ENCODE data around the gene ARAP1. TPM values are rescaled to one million over a fixed set of nuclear protein-coding genes. Genes with fewer than 3 reads are reported as not detected.

ARAP1 gene
- total and polyA plus RNA-seq, 3 experiments from 2014 or later: 39.8 to 64.0 (median 61.2) TPM

- Mint-ChIP-seq H3K27ac (peak overlapping the region in 5 of 8 donors; percentile 47 to 84 (median 62)), H3K4me1 (peaks cover 17 to 23% (median 20%) of the 10 kb centered on the region in 3 donors), H3K36me3 (peaks cover 0 to 24% (median 10%) of the 10 kb centered on the region in 3 donors), H3K4me3 (peak overlapping the region in 3 of 7 donors; percentile 6 to 71 (median 55)), H3K27me3 (no peaks in the 10 kb centered on the region), H3K9me3 (no peaks in the 10 kb centered on the region)
- no peaks in the 10 kb centered on the region for H3K27me3 ChIP-seq (ENCODE audit: insufficient read depth, low read length, poor library complexity, severe bottlenecking)
- CTCF ChIA-PET: no interaction called here
- H3K4me1 ChIP-seq (ENCODE audit: insufficient read depth, low read length): peaks cover 23% of the 10 kb centered on the region
- no peaks in the 10 kb centered on the region for H3K9me3 ChIP-seq (ENCODE audit: low read length)
- POLR2A ChIA-PET: interaction anchor here (0.7 kb wide), 1 partner anchor 24 kb away, joined by 3 read pairs; no protein-coding TSS in a partner anchor
- no peaks in the 10 kb centered on the region for H3K36me3 ChIP-seq (ENCODE audit: insufficient read depth, low read length)
- no peak overlapping the region for H3K4me3 ChIP-seq (ENCODE audit: low read length)
- no peak overlapping the region for H3K27ac ChIP-seq (ENCODE audit: low read depth, low read length)
- DNase-seq: no peak
Observed at GRCh38 chr11:72755713-72756285, 3.6 kb upstream of the ARAP1 start.

GRCh38 chr11:72754544-72755155 lies 2.4 kb upstream of the ARAP1 start:
- CTCF ChIA-PET: no interaction called here

GRCh38 chr11:72754149-72754543 lies 1.9 kb upstream of the ARAP1 start:
- H3K27me3 ChIP-seq (ENCODE audit: insufficient read depth, low read length, poor library complexity, severe bottlenecking): no peaks in the 10 kb centered on the region
- no peak overlapping the region for H3K27ac ChIP-seq (ENCODE audit: low read depth, low read length)
- no peak for DNase-seq
- ChIA-PET POLR2A (no interaction called here), CTCF (no interaction called here)
- Mint-ChIP-seq H3K36me3 (peaks cover 0 to 23% (median 10%) of the 10 kb centered on the region in 3 donors), H3K4me3 (peak overlapping the region in 1 of 7 donors; percentile 22), H3K27me3 (no peaks in the 10 kb centered on the region), H3K9me3 (no peaks in the 10 kb centered on the region), H3K27ac (peak overlapping the region in 2 of 8 donors; percentile 51 to 78), H3K4me1 (peaks cover 31 to 38% (median 33%) of the 10 kb centered on the region in 3 donors)
- H3K4me1 ChIP-seq (ENCODE audit: insufficient read depth, low read length): peaks cover 34% of the 10 kb centered on the region
- no peaks in the 10 kb centered on the region for H3K9me3 ChIP-seq (ENCODE audit: low read length)
- no peaks in the 10 kb centered on the region for H3K36me3 ChIP-seq (ENCODE audit: insufficient read depth, low read length)
- no peak overlapping the region for H3K4me3 ChIP-seq (ENCODE audit: low read length)

More at GRCh38 chr11:72754544-72755155, 2.4 kb upstream of the ARAP1 start:
- no peaks in the 10 kb centered on the region for H3K27me3 ChIP-seq (ENCODE audit: insufficient read depth, low read length, poor library complexity, severe bottlenecking)
- no peak for DNase-seq
- no peaks in the 10 kb centered on the region for H3K9me3 ChIP-seq (ENCODE audit: low read length)
- peaks cover 34% of the 10 kb centered on the region for H3K4me1 ChIP-seq (ENCODE audit: insufficient read depth, low read length)
- no peaks in the 10 kb centered on the region for H3K36me3 ChIP-seq (ENCODE audit: insufficient read depth, low read length)
- Mint-ChIP-seq H3K4me3 (peak overlapping the region in 1 of 7 donors; percentile 71), H3K4me1 (peaks cover 28 to 34% (median 28%) of the 10 kb centered on the region in 3 donors), H3K36me3 (peaks cover 0 to 24% (median 10%) of the 10 kb centered on the region in 3 donors), H3K27me3 (no peaks in the 10 kb centered on the region), H3K27ac (peak overlapping the region in 2 of 8 donors; percentile 51 to 78), H3K9me3 (no peaks in the 10 kb centered on the region)
- H3K27ac ChIP-seq (ENCODE audit: low read depth, low read length): no peak overlapping the region
- POLR2A ChIA-PET: no interaction called here
- H3K4me3 ChIP-seq (ENCODE audit: low read length): no peak overlapping the region

- H3K27ac Mint-ChIP-seq: peak overlapping the region in 7 of 8 donors; percentile 1 to 99 (median 92)
- H3K9me3 Mint-ChIP-seq: no peaks in the 10 kb centered on the region
- H3K4me3 ChIP-seq (ENCODE audit: low read length): peak overlapping the region; percentile 93
- H3K27me3 ChIP-seq (ENCODE audit: insufficient read depth, low read length, poor library complexity, severe bottlenecking): no peaks in the 10 kb centered on the region
- ChIA-PET CTCF (interaction anchor here (1.6 kb wide), 1 partner anchor 28 kb away, joined by 3 read pairs; no protein-coding TSS in a partner anchor), POLR2A (no interaction called here)
- H3K4me1 ChIP-seq (ENCODE audit: insufficient read depth, low read length): peaks cover 38% of the 10 kb centered on the region
- no peak overlapping the region for H3K27ac ChIP-seq (ENCODE audit: low read depth, low read length)
- peak overlapping the region; percentile 85 to 98 (median 95) for H3K4me3 Mint-ChIP-seq
- H3K9me3 ChIP-seq (ENCODE audit: low read length): no peaks in the 10 kb centered on the region
- no peaks in the 10 kb centered on the region for H3K27me3 Mint-ChIP-seq
- DNase-seq: peak in 1 of 5 donors; percentile 42
- no peaks in the 10 kb centered on the region for H3K36me3 ChIP-seq (ENCODE audit: insufficient read depth, low read length)
- H3K36me3 Mint-ChIP-seq: peaks cover 0 to 25% (median 7%) of the 10 kb centered on the region in 3 donors
- H3K4me1 Mint-ChIP-seq: peaks cover 36 to 44% (median 39%) of the 10 kb centered on the region in 3 donors
Observed at GRCh38 chr11:72753341-72754148, 1.3 kb upstream of the ARAP1 start.

- Mint-ChIP-seq H3K4me1 (peaks cover 45 to 63% (median 52%) of the 10 kb centered on the region in 3 donors), H3K36me3 (peaks cover 0 to 16% (median under 1%) of the 10 kb centered on the region in 3 donors), H3K27me3 (no peaks in the 10 kb centered on the region), H3K4me3 (peak overlapping the region; percentile 85 to 98 (median 95)), H3K9me3 (no peaks in the 10 kb centered on the region), H3K27ac (peak overlapping the region; percentile 81 to 99 (median 94))
- Histone ChIP-seq H3K36me3 (ENCODE audit: insufficient read depth, low read length) (no peaks in the 10 kb centered on the region), H3K4me1 (ENCODE audit: insufficient read depth, low read length) (peaks cover 46% of the 10 kb centered on the region), H3K27me3 (ENCODE audit: insufficient read depth, low read length, poor library complexity, severe bottlenecking) (no peaks in the 10 kb centered on the region), H3K9me3 (ENCODE audit: low read length) (no peaks in the 10 kb centered on the region), H3K27ac (ENCODE audit: low read depth, low read length) (peak overlapping the region; percentile 80), H3K4me3 (ENCODE audit: low read length) (peak overlapping the region; percentile 93)
- CTCF ChIA-PET: interaction anchor here (1.0 kb wide), 1 partner anchor 17 kb away, joined by 3 read pairs; no protein-coding TSS in a partner anchor
- peak in 1 of 5 donors; percentile 46 for DNase-seq
- POLR2A ChIA-PET: no interaction called here
Observed at GRCh38 chr11:72751116-72752087, 806 bp downstream of the ARAP1 start.

- Histone ChIP-seq H3K36me3 (ENCODE audit: insufficient read depth, low read length) (no peaks in the 10 kb centered on the region), H3K4me3 (ENCODE audit: low read length) (peak overlapping the region; percentile 93), H3K27ac (ENCODE audit: low read depth, low read length) (no peak overlapping the region), H3K27me3 (ENCODE audit: insufficient read depth, low read length, poor library complexity, severe bottlenecking) (no peaks in the 10 kb centered on the region), H3K9me3 (ENCODE audit: low read length) (no peaks in the 10 kb centered on the region), H3K4me1 (ENCODE audit: insufficient read depth, low read length) (peaks cover 46% of the 10 kb centered on the region)
- no peaks in the 10 kb centered on the region for H3K9me3 Mint-ChIP-seq
- ChIA-PET POLR2A (no interaction called here), CTCF (interaction anchor here (1.0 kb wide), 1 partner anchor 16 kb away, joined by 3 read pairs; no protein-coding TSS in a partner anchor)
- DNase-seq: no peak
- peak overlapping the region; percentile 85 to 98 (median 95) for H3K4me3 Mint-ChIP-seq
- H3K36me3 Mint-ChIP-seq: peaks cover 0 to 14% (median 0%) of the 10 kb centered on the region in 3 donors
- H3K4me1 Mint-ChIP-seq: peaks cover 45 to 69% (median 52%) of the 10 kb centered on the region in 3 donors
- peak overlapping the region; percentile 81 to 99 (median 94) for H3K27ac Mint-ChIP-seq
- H3K27me3 Mint-ChIP-seq: no peaks in the 10 kb centered on the region
Observed at GRCh38 chr11:72750556-72751115, 1.6 kb downstream of the ARAP1 start.

GRCh38 chr11:72750086-72750485 lies 2.1 kb downstream of the ARAP1 start:
- DNase-seq: no peak
- H3K36me3 ChIP-seq (ENCODE audit: insufficient read depth, low read length): no peaks in the 10 kb centered on the region
- H3K27me3 ChIP-seq (ENCODE audit: insufficient read depth, low read length, poor library complexity, severe bottlenecking): no peaks in the 10 kb centered on the region
- Mint-ChIP-seq H3K4me1 (peaks cover 45 to 70% (median 52%) of the 10 kb centered on the region in 3 donors), H3K4me3 (peak overlapping the region in 3 of 7 donors; percentile 22 to 98 (median 95)), H3K9me3 (no peaks in the 10 kb centered on the region), H3K36me3 (peaks cover 0 to 14% (median 0%) of the 10 kb centered on the region in 3 donors), H3K27me3 (no peaks in the 10 kb centered on the region), H3K27ac (peak overlapping the region in 5 of 8 donors; percentile 83 to 99 (median 93))
- H3K4me1 ChIP-seq (ENCODE audit: insufficient read depth, low read length): peaks cover 46% of the 10 kb centered on the region
- ChIA-PET CTCF (no interaction called here), POLR2A (interaction anchor here (0.6 kb wide), 1 partner anchor 15 kb away, joined by 3 read pairs; no protein-coding TSS in a partner anchor)
- H3K4me3 ChIP-seq (ENCODE audit: low read length): no peak overlapping the region
- H3K9me3 ChIP-seq (ENCODE audit: low read length): no peaks in the 10 kb centered on the region
- H3K27ac ChIP-seq (ENCODE audit: low read depth, low read length): no peak overlapping the region

Data from CD8-positive, alpha-beta memory T cell (primary cell).